Stimulated activated CD4-positive, alpha-beta T cell treated with anti-CD3 and anti-CD28 coated beads, Interleukin-4, amount 100 ng/mL, for 1 hour (primary cell): ENCODE measurements around the gene OTP.

Experiments used
- DNase-seq: peaks from one replicate; pipeline ENCODE4 v3.0.0-alpha.2; 2020

The OTP gene

GRCh38 chr5:77637998-77638762, at the start of gene OTP:
Gene OTP, minus strand, starts transcription at chr5:77638713. Its CDS starts 164 bp downstream, at chr5:77638549.
- no peak for DNase-seq

- no peak for DNase-seq
These were observed 44.7 kb upstream of the OTP start for GRCh38 chr5:77683171-77683732.

- no peak for DNase-seq
These were observed 32.0 kb upstream of the OTP start for GRCh38 chr5:77670526-77670925.

- no peak for DNase-seq
These were observed 31.2 kb upstream of the OTP start for GRCh38 chr5:77669677-77670076.

- no peak for DNase-seq
These were observed 24.8 kb upstream of the OTP start for GRCh38 chr5:77663090-77663863.

- DNase-seq: no peak
These were observed 24.1 kb upstream of the OTP start for GRCh38 chr5:77662635-77663034.

GRCh38 chr5:77658662-77659061, 20.1 kb upstream of the OTP start:
- DNase-seq: no peak

GRCh38 chr5:77651343-77651742, 12.8 kb upstream of the OTP start:
- DNase-seq: no peak

- DNase-seq: no peak
These were observed 12.2 kb upstream of the OTP start for GRCh38 chr5:77650686-77651085.

GRCh38 chr5:77649776-77650175, 11.3 kb upstream of the OTP start:
- no peak for DNase-seq

- no peak for DNase-seq
These were observed 7.6 kb upstream of the OTP start for GRCh38 chr5:77645995-77646639.

GRCh38 chr5:77645158-77645994, 6.9 kb upstream of the OTP start:
- DNase-seq: peak; percentile 50

- no peak for DNase-seq
These were observed 6.1 kb upstream of the OTP start for GRCh38 chr5:77644371-77645157.

- DNase-seq: no peak
These were observed 5.3 kb upstream of the OTP start for GRCh38 chr5:77643654-77644370.

GRCh38 chr5:77642738-77643653, 4.5 kb upstream of the OTP start:
- no peak for DNase-seq

GRCh38 chr5:77641963-77642737, 3.6 kb upstream of the OTP start:
- no peak for DNase-seq

- DNase-seq: no peak
These were observed 3.0 kb upstream of the OTP start for GRCh38 chr5:77641397-77641943.

GRCh38 chr5:77640589-77641396, 2.3 kb upstream of the OTP start:
- DNase-seq: no peak
